H9 (cell line): ENCODE measurements around the gene KCNJ16. TPM values are rescaled to one million over a fixed set of nuclear protein-coding genes. Genes with fewer than 3 reads are reported as not detected.

Experiments
- DNase-seq: peaks from one replicate; pipeline ENCODE4 v3.0.0-alpha.2; 2017
- H2AFZ ChIP-seq: one replicate; pipeline ENCODE4 v1.6.1; 2013; ENCODE audit warnings: mild to moderate bottlenecking, low read length, control low read depth, moderate library complexity
- H2AK5ac ChIP-seq: 2 replicates; pipeline ENCODE4 v1.6.1; 2013; ENCODE audit warnings: low read length, control low read depth, mixed read lengths; ENCODE audit not compliant: insufficient read length
- H2BK120ac ChIP-seq: one replicate; pipeline ENCODE4 v1.6.1; 2013; ENCODE audit warnings: low read depth, mild to moderate bottlenecking, low read length, control low read depth, inconsistent platforms; ENCODE audit not compliant: poor library complexity, severe bottlenecking
- H2BK12ac ChIP-seq: 2 replicates; pipeline ENCODE4 v1.6.1; 2013; ENCODE audit warnings: low read length, control low read depth, mixed read lengths, low read depth; ENCODE audit not compliant: insufficient read length
- H2BK15ac ChIP-seq: 2 replicates; pipeline ENCODE4 v1.6.1; 2013; ENCODE audit warnings: low read depth, low read length, control low read depth
- H2BK20ac ChIP-seq: one replicate; pipeline ENCODE4 v1.6.1; 2013; ENCODE audit warnings: low read depth, mild to moderate bottlenecking, low read length, control low read depth, inconsistent platforms; ENCODE audit not compliant: poor library complexity, severe bottlenecking
- H2BK5ac ChIP-seq: 2 replicates; pipeline ENCODE4 v1.6.1; 2013; ENCODE audit warnings: low read length, control low read depth, mixed read lengths; ENCODE audit not compliant: insufficient read length
- H3K14ac ChIP-seq: 2 replicates; pipeline ENCODE4 v1.6.1; 2013; ENCODE audit warnings: low read length, control low read depth; ENCODE audit not compliant: insufficient read depth
- H3K18ac ChIP-seq: 2 replicates; pipeline ENCODE4 v1.6.1; 2013; ENCODE audit warnings: low read depth, mild to moderate bottlenecking, mixed read lengths, low read length, control low read depth; ENCODE audit not compliant: insufficient read length
- H3K23ac ChIP-seq: 2 replicates; pipeline ENCODE4 v1.6.1; 2013; ENCODE audit warnings: low read length, control low read depth, mixed read lengths, low read depth; ENCODE audit not compliant: insufficient read length
- H3K23me2 ChIP-seq: 2 replicates; pipeline ENCODE4 v1.6.1; 2013; ENCODE audit warnings: low read depth, mild to moderate bottlenecking, mixed read lengths, low read length, control low read depth; ENCODE audit not compliant: insufficient read length, poor library complexity, severe bottlenecking
- H3K27ac ChIP-seq: 2 replicates; pipeline ENCODE4 v1.5.1; 2013; ENCODE audit warnings: low read length, control low read depth, mixed read lengths, low read depth; ENCODE audit not compliant: insufficient read length
- H3K27me3 ChIP-seq: 2 replicates; pipeline ENCODE4 v1.6.1; 2013; ENCODE audit warnings: low read length, control low read depth, inconsistent platforms; ENCODE audit not compliant: insufficient read depth
- H3K4ac ChIP-seq: 2 replicates; pipeline ENCODE4 v1.6.1; 2013; ENCODE audit warnings: low read depth, mild to moderate bottlenecking, control low read depth, inconsistent platforms, low read length, moderate library complexity
- H3K4me1 ChIP-seq: 2 replicates; pipeline ENCODE4 v1.6.1; 2013; ENCODE audit warnings: low read length, control low read depth, inconsistent platforms; ENCODE audit not compliant: insufficient read depth
- H3K4me2 ChIP-seq: 2 replicates; pipeline ENCODE4 v1.6.1; 2013; ENCODE audit warnings: low read length, control low read depth, mixed read lengths; ENCODE audit not compliant: insufficient read length, insufficient read depth
- H3K56ac ChIP-seq: 2 replicates; pipeline ENCODE4 v1.6.1; 2013; ENCODE audit warnings: low read depth, mild to moderate bottlenecking, mixed read lengths, low read length, control low read depth; ENCODE audit not compliant: insufficient read length
- H3K79me1 ChIP-seq: 2 replicates; pipeline ENCODE4 v1.6.1; 2013; ENCODE audit warnings: low read depth, mild to moderate bottlenecking, moderate library complexity, low read length, control low read depth, inconsistent platforms; ENCODE audit not compliant: insufficient read depth, poor library complexity, severe bottlenecking
- H3K79me2 ChIP-seq: 2 replicates; pipeline ENCODE4 v1.6.1; 2013; ENCODE audit warnings: low read length, control low read depth, inconsistent platforms; ENCODE audit not compliant: insufficient read depth
- H3K9ac ChIP-seq: 2 replicates; pipeline ENCODE4 v1.6.1; 2013; ENCODE audit warnings: low read length, control low read depth, mixed read lengths; ENCODE audit not compliant: insufficient read length; ENCODE audit errors: extremely low read depth
- H3K9me3 ChIP-seq: one replicate; pipeline ENCODE4 v1.6.1; 2013; ENCODE audit warnings: low read depth, low read length, inconsistent platforms; ENCODE audit not compliant: control insufficient read depth
- H3T11ph ChIP-seq: one replicate; pipeline ENCODE4 v1.6.1; 2013; ENCODE audit warnings: mild to moderate bottlenecking, low read length, control low read depth, inconsistent platforms
- H4K20me1 ChIP-seq: one replicate; pipeline ENCODE4 v1.6.1; 2013; ENCODE audit not compliant: control insufficient read depth, insufficient read length, insufficient read depth
- H4K5ac ChIP-seq: 2 replicates; pipeline ENCODE4 v1.6.1; 2013; ENCODE audit warnings: low read depth, mild to moderate bottlenecking, mixed read lengths, low read length, control low read depth; ENCODE audit not compliant: insufficient read length
- H4K8ac ChIP-seq: replicated peaks from 2 replicates; pipeline ENCODE4 v1.6.1; 2013; ENCODE audit warnings: low read length, control low read depth, mixed read lengths, low read depth; ENCODE audit not compliant: insufficient read length
- H4K91ac ChIP-seq: 2 replicates; pipeline ENCODE4 v1.6.1; 2013; ENCODE audit warnings: low read depth, mild to moderate bottlenecking, moderate library complexity, mixed read lengths, low read length, control low read depth; ENCODE audit not compliant: insufficient read length
- H3K27ac Mint-ChIP-seq, 3 experiments: 2 replicates in 2 of 3; 3 replicates in 1 of 3; pipeline ENCODE4 v1.8.0; 2020 to 2021; ENCODE audit warnings: mixed read lengths in 3 of 3, mild to moderate bottlenecking in 1 of 3, moderate library complexity in 1 of 3
- H3K27me3 Mint-ChIP-seq: 2 replicates; pipeline ENCODE4 v1.8.0; 2021; ENCODE audit warnings: low read depth, mild to moderate bottlenecking, moderate library complexity, mixed read lengths
- H3K36me3 Mint-ChIP-seq, 3 experiments: 2 replicates in 2 of 3; 3 replicates in 1 of 3; pipeline ENCODE4 v1.8.0; 2020 to 2021; ENCODE audit warnings: low read depth in 3 of 3, mixed read lengths in 3 of 3; ENCODE audit not compliant: insufficient read depth in 1 of 3
- H3K4me1 Mint-ChIP-seq, 2 experiments: 2 replicates each; pipeline ENCODE4 v1.8.0; 2020; ENCODE audit warnings: mixed read lengths in 2 of 2
- H3K4me3 Mint-ChIP-seq, 2 experiments: 2 replicates in 1 of 2; 3 replicates in 1 of 2; pipeline ENCODE4 v1.8.0; 2020 to 2021; ENCODE audit warnings: mild to moderate bottlenecking in 2 of 2, mixed read lengths in 2 of 2, moderate library complexity in 1 of 2
- H3K9me3 Mint-ChIP-seq, 2 experiments: 2 replicates in 1 of 2; 3 replicates in 1 of 2; pipeline ENCODE4 v1.8.0; 2020; ENCODE audit warnings: mild to moderate bottlenecking in 2 of 2, mixed read lengths in 2 of 2, moderate library complexity in 1 of 2
- WGBS: extraction: QIAGEN DNeasy Blood & Tissue Kit; methylation state at CpG from one replicate; pipeline ENCODE4 v1.1.7; 2013; ENCODE audit warnings: missing lambda C conversion rate, low lambda C conversion rate, mixed read lengths; ENCODE audit not compliant: insufficient read length; ENCODE audit errors: extremely low coverage; 5-methylcytosine and 5-hydroxymethylcytosine counted together
- total RNA-seq: library from RNA; stranded (reverse); gene quantifications from 2 replicates; pipeline ENCODE4 v1.2.1, GENCODE V29; 2021
- TF ChIP-seq, protein P1 (sequence below): fragments of 200-600 bp; sonication (generic); conservative IDR thresholded peaks from 3 replicates; pipeline ENCODE4 v1.8.0; 2021; ENCODE audit warnings: antibody characterized with exemption, mild to moderate bottlenecking

The KCNJ16 gene
- total RNA-seq, 1 experiment from 2014 or later, result not detected

DNA sequence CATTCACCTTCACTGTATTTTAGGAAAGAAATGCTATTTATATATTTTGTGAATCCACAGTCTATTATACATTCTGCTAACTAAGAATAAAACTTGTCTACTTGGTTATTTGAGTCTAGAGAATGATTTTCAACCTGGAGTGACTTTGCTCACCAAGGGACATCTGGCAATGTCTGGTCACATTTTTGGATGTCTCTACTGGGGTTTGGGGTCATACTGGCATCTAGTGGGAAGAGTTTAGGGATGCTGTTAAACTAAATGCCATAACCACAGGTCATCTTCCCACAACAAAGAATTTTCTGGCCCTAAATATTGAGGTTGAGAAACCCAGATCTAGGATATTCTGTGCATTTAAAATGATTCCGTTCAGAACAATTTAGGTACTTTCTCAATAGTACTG, 26.0 kb downstream of the KCNJ16 start:
- Histone ChIP-seq H4K91ac (no peak overlapping the region), H3T11ph (no peak overlapping the region), H3K79me2 (no peaks in the 10 kb centered on the region), H3K27ac (no peak overlapping the region), H2BK5ac (no peak overlapping the region), H3K23me2 (no peaks in the 10 kb centered on the region), H4K5ac (no peak overlapping the region), H3K79me1 (no peaks in the 10 kb centered on the region), H3K56ac (no peak overlapping the region), H2AFZ (no peak overlapping the region), H3K4me2 (no peak overlapping the region), H3K4me1 (no peaks in the 10 kb centered on the region), H4K8ac (no peak overlapping the region), H2BK20ac (no peak overlapping the region), H3K18ac (no peak overlapping the region), H3K9me3 (no peaks in the 10 kb centered on the region), H3K23ac (no peak overlapping the region), H2BK15ac (no peak overlapping the region), H3K14ac (no peak overlapping the region), H2BK12ac (no peak overlapping the region), H3K27me3 (no peaks in the 10 kb centered on the region), H3K4ac (no peak overlapping the region), H4K20me1 (no peaks in the 10 kb centered on the region), H2BK120ac (no peak overlapping the region), H2AK5ac (no peak overlapping the region), H3K9ac (no peak overlapping the region)
- no peaks in the 10 kb centered on the region for H3K4me1 Mint-ChIP-seq
- no peak overlapping the region for H3K4me3 Mint-ChIP-seq
- H3K27ac Mint-ChIP-seq, result no peak overlapping the region; a peak in 1 of 7 replicates
- no CpG with 5 or more reads among the region's 1 CpG for WGBS
- no peak for DNase-seq
- H3K36me3 Mint-ChIP-seq, result no peaks in the 10 kb centered on the region
- TF ChIP-seq, protein P1, sequence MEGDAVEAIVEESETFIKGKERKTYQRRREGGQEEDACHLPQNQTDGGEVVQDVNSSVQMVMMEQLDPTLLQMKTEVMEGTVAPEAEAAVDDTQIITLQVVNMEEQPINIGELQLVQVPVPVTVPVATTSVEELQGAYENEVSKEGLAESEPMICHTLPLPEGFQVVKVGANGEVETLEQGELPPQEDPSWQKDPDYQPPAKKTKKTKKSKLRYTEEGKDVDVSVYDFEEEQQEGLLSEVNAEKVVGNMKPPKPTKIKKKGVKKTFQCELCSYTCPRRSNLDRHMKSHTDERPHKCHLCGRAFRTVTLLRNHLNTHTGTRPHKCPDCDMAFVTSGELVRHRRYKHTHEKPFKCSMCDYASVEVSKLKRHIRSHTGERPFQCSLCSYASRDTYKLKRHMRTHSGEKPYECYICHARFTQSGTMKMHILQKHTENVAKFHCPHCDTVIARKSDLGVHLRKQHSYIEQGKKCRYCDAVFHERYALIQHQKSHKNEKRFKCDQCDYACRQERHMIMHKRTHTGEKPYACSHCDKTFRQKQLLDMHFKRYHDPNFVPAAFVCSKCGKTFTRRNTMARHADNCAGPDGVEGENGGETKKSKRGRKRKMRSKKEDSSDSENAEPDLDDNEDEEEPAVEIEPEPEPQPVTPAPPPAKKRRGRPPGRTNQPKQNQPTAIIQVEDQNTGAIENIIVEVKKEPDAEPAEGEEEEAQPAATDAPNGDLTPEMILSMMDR, result no peak; the same call in 2 of the 3 replicates
- H3K27me3 Mint-ChIP-seq, result no peaks in the 10 kb centered on the region
- no peaks in the 10 kb centered on the region for H3K9me3 Mint-ChIP-seq
